HepG2 (cell line): ENCODE results near the gene IGIP. TPM values are rescaled to one million over a fixed set of nuclear protein-coding genes. Genes with fewer than 3 reads are reported as not detected.
"Not testable (repeated sequence)": the region's sequence is repeated elsewhere in the genome, so short reads cannot be mapped to it uniquely, and the experiment has no call there.

ENCODE experiments used
- ATAC-seq: fragments of 200-7000 bp; cut with Tn5 transposase; 3 replicates; pipeline ENCODE4 v1.9.1; 2020; ENCODE audit warnings: mild to moderate bottlenecking, moderate library complexity
- BruUV-seq: library from RNA; stranded (reverse); fragments of 400-500 nt; replicated peaks from 2 replicates; lab custom pipeline; 2021; lab: Mats Ljungman, UMichigan
- CTCF ChIA-PET: fragments of 300-600 bp; formaldehyde crosslinking; extraction: SDS; loops from one replicate; lab custom pipeline; 2021; ENCODE audit warnings: low total read pairs, inconsistent platforms, low intra/inter-chr PET ratio; lab: Yijun Ruan, JAX
- POLR2A ChIA-PET: fragments of 350-600 bp; sonication (Branson Sonifier 250); formaldehyde crosslinking; loops from one replicate; lab custom pipeline; 2020; ENCODE audit warnings: antibody characterized with exemption, inconsistent platforms; lab: Yijun Ruan, JAX
- DNase-seq: peaks from one replicate; pipeline ENCODE4 v3.0.0-alpha.2; 2015; ENCODE audit warnings: low spot score
- FAIRE-seq: peaks from 3 replicates; lab custom pipeline; 2011; peaks lifted over from hg19 to GRCh38; lab: Jason Lieb, UNC
- H2AFZ ChIP-seq: one replicate; pipeline ENCODE4 v1.6.1; 2011; ENCODE audit warnings: low read length, inconsistent platforms
- H3K27ac ChIP-seq: fragments of 300-600 bp; 3 replicates; pipeline ENCODE4 v1.8.0; 2011; ENCODE audit warnings: mixed run types, mild to moderate bottlenecking, mixed read lengths, low read length, inconsistent platforms; ENCODE audit not compliant: insufficient read depth; ENCODE audit errors: extremely low read length
- H3K27me3 ChIP-seq, 2 experiments: fragments of 200-600 bp in 1 of 2; 2 replicates in 1 of 2; 3 replicates in 1 of 2; pipeline versions ENCODE4 v1.6.0 to v1.8.0; 2011; ENCODE audit warnings: low read length in 2 of 2, mild to moderate bottlenecking in 2 of 2, moderate library complexity in 2 of 2, inconsistent platforms in 1 of 2; ENCODE audit not compliant: insufficient read depth in 2 of 2, control insufficient read depth in 1 of 2
- H3K36me3 ChIP-seq, 2 experiments: fragments of 200-600 bp in 1 of 2; replicated peaks in 1 of 2; 2 replicates in 1 of 2; 3 replicates in 1 of 2; pipeline versions ENCODE4 v1.5.1 to v1.8.0; 2011; ENCODE audit warnings: low read length in 2 of 2, inconsistent platforms in 1 of 2; ENCODE audit not compliant: insufficient read depth in 2 of 2, control insufficient read depth in 1 of 2
- H3K4me1 ChIP-seq: 2 replicates; pipeline ENCODE4 v1.5.1; 2012; ENCODE audit warnings: low read length, inconsistent platforms; ENCODE audit not compliant: insufficient read depth
- H3K4me2 ChIP-seq: 2 replicates; pipeline ENCODE4 v1.6.0; 2011; ENCODE audit warnings: low read depth, low read length, inconsistent platforms
- H3K4me3 ChIP-seq, 3 experiments: fragments of 200-600 bp in 1 of 3; sonication (generic), shearing (Covaris generic) in 1 of 3; replicated peaks in 1 of 3; 2 replicates each; pipeline ENCODE4 v1.5.1; 2011 to 2016; ENCODE audit warnings: low read length in 3 of 3, inconsistent platforms in 2 of 3, low read depth in 2 of 3, mild to moderate bottlenecking in 2 of 3, control low read depth in 1 of 3, mixed read lengths in 1 of 3; ENCODE audit not compliant: insufficient read depth in 1 of 3
- H3K79me2 ChIP-seq: one replicate; pipeline ENCODE4 v1.6.1; 2011; ENCODE audit warnings: low read length, inconsistent platforms; ENCODE audit not compliant: insufficient read depth
- H3K9ac ChIP-seq: 2 replicates; pipeline ENCODE4 v1.6.0; 2011; ENCODE audit warnings: mild to moderate bottlenecking, low read depth, low read length, inconsistent platforms; ENCODE audit not compliant: insufficient read depth
- H3K9me3 ChIP-seq: 2 replicates; pipeline ENCODE4 v1.5.1; 2012; ENCODE audit warnings: mild to moderate bottlenecking, low read length
- H4K20me1 ChIP-seq: 2 replicates; pipeline ENCODE4 v1.6.0; 2011; ENCODE audit warnings: inconsistent platforms, mild to moderate bottlenecking, low read length, moderate library complexity; ENCODE audit not compliant: insufficient read depth
- ARID2 ChIP-seq: sonication (generic); formaldehyde crosslinking; IDR thresholded peaks from 2 replicates; pipeline ENCODE4 v1.8.1; 2022; ENCODE audit warnings: mild to moderate bottlenecking, missing genetic modification reagents, borderline replicate concordance
- CBX5 ChIP-seq: sonication (generic); formaldehyde crosslinking; IDR thresholded peaks from 2 replicates; pipeline ENCODE4 v1.4.0; 2020; ENCODE audit warnings: missing genetic modification reagents, borderline replicate concordance
- DZIP1 ChIP-seq: sonication (generic); formaldehyde crosslinking; IDR thresholded peaks from 2 replicates; pipeline ENCODE4 v1.5.0; 2020; ENCODE audit warnings: mild to moderate bottlenecking, missing genetic modification reagents
- KLF16 ChIP-seq, 2 experiments: sonication (generic) in 1 of 2; formaldehyde crosslinking in 1 of 2; IDR thresholded peaks; 2 replicates each; pipeline versions ENCODE4 v1.6.1 to v1.8.0; 2016 to 2023; ENCODE audit warnings: missing genetic modification reagents in 2 of 2, missing compliant biosample characterization in 1 of 2
- MED1 ChIP-seq: sonication (generic); formaldehyde crosslinking; IDR thresholded peaks from 2 replicates; pipeline ENCODE4 v1.4.0; 2020; ENCODE audit warnings: missing genetic modification reagents
- MXD4 ChIP-seq: IDR thresholded peaks from 2 replicates; pipeline ENCODE4 v1.6.1; 2016; ENCODE audit warnings: mild to moderate bottlenecking, missing biosample characterization, missing genetic modification reagents
- POLR2G ChIP-seq: fragments of 200-400 bp; formaldehyde crosslinking; IDR thresholded peaks from 2 replicates; pipeline ENCODE4 v1.6.1; 2018; ENCODE audit warnings: mild to moderate bottlenecking, low read depth, low read length, moderate library complexity
- RFX1 ChIP-seq: fragments of 450-650 bp; IDR thresholded peaks from 2 replicates; pipeline ENCODE4 v1.6.1; 2017
- SRY ChIP-seq: sonication (generic); formaldehyde crosslinking; IDR thresholded peaks from 2 replicates; pipeline ENCODE4 v1.8.0; 2022; ENCODE audit warnings: mild to moderate bottlenecking, missing genetic modification reagents
- ZBTB7B ChIP-seq: sonication (generic); formaldehyde crosslinking; IDR thresholded peaks from 2 replicates; pipeline ENCODE4 v1.4.0; 2020; ENCODE audit warnings: missing genetic modification reagents
- ZNF549 ChIP-seq: sonication (generic); formaldehyde crosslinking; IDR thresholded peaks from 2 replicates; pipeline ENCODE4 v1.5.0; 2020; ENCODE audit warnings: missing genetic modification reagents
- ZNF629 ChIP-seq: sonication (generic); formaldehyde crosslinking; conservative IDR thresholded peaks from 2 replicates; pipeline ENCODE4 v1.5.0; 2020; ENCODE audit warnings: missing genetic modification reagents
- WGBS: methylation state at CpG from one replicate; pipeline ENCODE4 v1.1.6; 2017; ENCODE audit warnings: low lambda C conversion rate; 5-methylcytosine and 5-hydroxymethylcytosine counted together
- in situ Hi-C: cut with HindIII; loops from 2 replicates; pipeline ENCODE4 v1.10.0; 2017; ENCODE audit warnings: low pct_unique_long_range_greater_than_20kb; ENCODE audit not compliant: extremely low pct_ligation_motif_present
- intact Hi-C: fragments of 100-400 bp; cut with micrococcal nuclease; formaldehyde crosslinking; loops from one replicate; pipeline ENCODE4 v1.10.0; 2022; ENCODE audit not compliant: unreplicated experiment
- polyA plus RNA-seq, 8 experiments: library from polyadenylated mRNA; depleted of rRNA in 3 of 8; stranded (reverse) in 7 of 8; unstranded in 1 of 8; fragments of >200 nt; fragmentation: Illumina TruSeq in 4 of 8; extraction: Trizol in 4 of 8; gene quantifications; 2 replicates each; pipeline versions ENCODE4 v1.2.1 to v1.2.3, GENCODE V29; 2011 to 2016; ENCODE audit warnings: low read depth in 4 of 8, missing spikeins in 1 of 8, mixed read lengths in 1 of 8; ENCODE audit not compliant: insufficient read depth in 1 of 8
- total RNA-seq, 5 experiments: library from RNA; depleted of rRNA; stranded (reverse); fragments of >200 nt; fragmentation: Illumina TruSeq; extraction: Trizol; gene quantifications; 2 replicates each; pipeline ENCODE4 v1.2.3, GENCODE V29; 2016; ENCODE audit warnings: low read depth in 1 of 5

Gene IGIP
- total and polyA plus RNA-seq, 2 of the 13 experiments (the other 11 are each of a cell fraction or from before 2014, with no cell fraction given) = 1.7 to 2.1 TPM

GRCh38 chr5:140154710-140155381 lies 29.1 kb downstream of the IGIP start:
- peak; percentile 76 for TF ChIP-seq ZNF629 (CRISPR knock-in tag)
- TF ChIP-seq, all 625 proteins: peak for 1; not testable (repeated sequence) for 624
- DNase-seq, ATAC-seq, H3K4me3 ChIP-seq, BruUV-seq, FAIRE-seq, H2AFZ ChIP-seq, H3K36me3 ChIP-seq, POLR2A ChIA-PET, H3K79me2 ChIP-seq, H4K20me1 ChIP-seq, H3K27ac ChIP-seq, H3K27me3 ChIP-seq, H3K9me3 ChIP-seq, H3K9ac ChIP-seq, H3K4me2 ChIP-seq: not testable (repeated sequence)
- 89% methylated on average over 21 of the region's 21 CpGs for whole genome bisulfite sequencing
- in situ Hi-C loops = loop anchor here (5.0 kb wide), 1 partner anchor 83 kb away; no protein-coding TSS in a partner anchor
- H3K4me1 ChIP-seq = peaks cover 28% of the 10 kb centered on the region
- CTCF ChIA-PET = interaction anchor here (3.5 kb wide), 1 partner anchor 80 kb away, joined by 40 read pairs; no protein-coding TSS in a partner anchor
- intact Hi-C loops = loop anchor here (5.0 kb wide), 1 partner anchor 368 kb away; no protein-coding TSS in a partner anchor

GRCh38 chr5:140157032-140157781 lies 31.5 kb downstream of the IGIP start:
- Histone ChIP-seq H3K36me3 (no peaks in the 10 kb centered on the region), H3K4me1 (peaks cover 14% of the 10 kb centered on the region), H2AFZ (peak overlapping the region; percentile 37), H4K20me1 (no peaks in the 10 kb centered on the region), H3K9me3 (no peaks in the 10 kb centered on the region), H3K79me2 (no peaks in the 10 kb centered on the region), H3K27ac (peak overlapping the region; percentile 47), H3K9ac (peak overlapping the region; percentile 69), H3K4me2 (peak overlapping the region; percentile 86), H3K27me3 (no peaks in the 10 kb centered on the region), H3K4me3 (peak overlapping the region; percentile 42 to 52 (median 44); a peak in 5 of 6 replicates)
- intact Hi-C loops = loop anchor here (1.0 to 5.0 kb wide), 5 partner anchors 12 to 370 kb away; partner anchors contain the start of gene CYSTM1
- ChIA-PET POLR2A (interaction anchor here (0.7 to 1.5 kb wide), 5 partner anchors 9 to 1582 kb away, joined by 3 to 8 read pairs (median 4); partner anchors contain the start of genes CYSTM1 and HSPA9), CTCF (interaction anchor here (0.6 to 3.5 kb wide), 8 partner anchors 11 to 370 kb away, joined by 3 to 40 read pairs (median 4); no protein-coding TSS in a partner anchor)
- FAIRE-seq (peak; percentile 79), DNase-seq (peak; percentile 91), ATAC-seq (peak; percentile 96)
- in situ Hi-C loops = loop anchor here (5.0 kb wide), 1 partner anchor 85 kb away; no protein-coding TSS in a partner anchor
- 15% methylated on average over 20 of the region's 30 CpGs for whole genome bisulfite sequencing
- BruUV-seq = no TSS peak
- no peak for TF ChIP-seq DZIP1 (CRISPR knock-in tag)
- no peak for TF ChIP-seq RFX1
- TF ChIP-seq ZBTB7B (CRISPR knock-in tag) = no peak
- no peak for TF ChIP-seq ZNF549 (CRISPR knock-in tag)
- peak; percentile 46; the same call in 1 of the 2 replicates for TF ChIP-seq POLR2G
- no peak for TF ChIP-seq CBX5 (CRISPR knock-in tag)
- no peak for TF ChIP-seq MXD4 (CRISPR knock-in tag)
- no peak for TF ChIP-seq KLF16 (CRISPR knock-in tag; IDR thresholded peaks at IDR 0.05)
- TF ChIP-seq SRY = no peak
- TF ChIP-seq MED1 (CRISPR knock-in tag) = peak; percentile 46; the same call in 1 of the 2 replicates
- no peak for TF ChIP-seq ARID2
